PC-3 (cell line): Measurements from ENCODE around the gene USP34. TPM values are rescaled to one million over a fixed set of nuclear protein-coding genes. Genes with fewer than 3 reads are reported as not detected.
"Not testable (repeated sequence)": the region's sequence is repeated elsewhere in the genome, so short reads cannot be mapped to it uniquely, and the experiment has no call there.

Experiments used
- ATAC-seq: fragments of 200-7000 bp; cut with Tn5 transposase; 2 replicates; pipeline ENCODE4 v1.9.1; 2020; ENCODE audit warnings: mild to moderate bottlenecking, moderate library complexity
- BruUV-seq: library from RNA; stranded (reverse); fragments of 400-500 nt; replicated peaks from 2 replicates; lab custom pipeline; 2021; lab: Mats Ljungman, UMichigan
- CTCF ChIA-PET: fragments of 300-600 bp; sonication (Branson Sonifier 250); formaldehyde crosslinking; loops from one replicate; lab custom pipeline; 2022; ENCODE audit warnings: antibody characterized with exemption; lab: Charles Lee
- POLR2A ChIA-PET: fragments of 300-600 bp; sonication (Branson Sonifier 250); formaldehyde crosslinking; loops from one replicate; lab custom pipeline; 2022; ENCODE audit warnings: antibody characterized with exemption; ENCODE audit not compliant: unreplicated experiment; lab: Charles Lee
- DNase-seq: peaks from one replicate; pipeline ENCODE4 v3.0.0-alpha.2; 2015
- H2AFZ ChIP-seq: fragments of 300-600 bp; sonication (generic); 2 replicates; pipeline ENCODE4 v1.6.0; 2016; ENCODE audit warnings: antibody characterized with exemption, low read length
- H3F3A ChIP-seq: fragments of 300-600 bp; sonication (generic); one replicate; pipeline ENCODE4 v1.6.0; 2017; ENCODE audit warnings: antibody characterized with exemption, low read length, control low read depth, mild to moderate bottlenecking; ENCODE audit not compliant: unreplicated experiment
- H3K27ac ChIP-seq: fragments of 300-600 bp; sonication (generic); 2 replicates; pipeline ENCODE4 v1.5.1; 2016; ENCODE audit warnings: mild to moderate bottlenecking, low read length
- H3K27me3 ChIP-seq: fragments of 300-600 bp; sonication (generic); 2 replicates; pipeline ENCODE4 v1.6.1; 2016; ENCODE audit warnings: low read length, mixed read lengths
- H3K36me3 ChIP-seq: fragments of 300-600 bp; sonication (generic); 2 replicates; pipeline ENCODE4 v1.6.1; 2016; ENCODE audit warnings: low read depth, mixed run types, low read length, mixed read lengths
- H3K4me1 ChIP-seq: fragments of 300-600 bp; sonication (generic); 2 replicates; pipeline ENCODE4 v1.5.1; 2016; ENCODE audit warnings: low read length; ENCODE audit not compliant: insufficient read depth
- H3K4me2 ChIP-seq: fragments of 300-600 bp; sonication (generic); 2 replicates; pipeline ENCODE4 v1.6.0; 2016; ENCODE audit warnings: low read length
- H3K4me3 ChIP-seq: fragments of 300-600 bp; sonication (generic); 2 replicates; pipeline ENCODE4 v1.5.1; 2016; ENCODE audit warnings: mild to moderate bottlenecking, low read length, mixed read lengths
- H3K79me2 ChIP-seq: fragments of 300-600 bp; sonication (generic); 2 replicates; pipeline ENCODE4 v1.6.1; 2017; ENCODE audit warnings: low read length, mixed read lengths
- H3K9ac ChIP-seq: fragments of 300-600 bp; sonication (generic); 2 replicates; pipeline ENCODE4 v1.6.0; 2016; ENCODE audit warnings: mild to moderate bottlenecking, low read length
- H3K9me2 ChIP-seq: fragments of 300-600 bp; sonication (generic); replicated peaks from 2 replicates; pipeline ENCODE4 v1.6.1; 2016; ENCODE audit warnings: mixed run types, low read length, mixed read lengths
- H3K9me3 ChIP-seq: fragments of 300-600 bp; sonication (generic); 2 replicates; pipeline ENCODE4 v1.6.1; 2016; ENCODE audit warnings: low read length, mixed read lengths
- H4K20me1 ChIP-seq: fragments of 300-600 bp; sonication (generic); 2 replicates; pipeline ENCODE4 v1.6.1; 2016; ENCODE audit warnings: low read length, mixed read lengths
- EZH2 ChIP-seq: fragments of 300-600 bp; sonication (generic); IDR thresholded peaks from one replicate; pipeline ENCODE4 v1.6.1; 2017; ENCODE audit warnings: antibody characterized with exemption, mild to moderate bottlenecking, low read length; ENCODE audit not compliant: unreplicated experiment
- EZH2phosphoT487 ChIP-seq: fragments of 300-600 bp; sonication (generic); IDR thresholded peaks from 2 replicates; pipeline ENCODE4 v1.6.1; 2018; ENCODE audit warnings: mild to moderate bottlenecking, antibody characterized with exemption, low read length, borderline replicate concordance
- intact Hi-C: fragments of 100-400 bp; cut with micrococcal nuclease; formaldehyde crosslinking; loops from 2 replicates; pipeline ENCODE4 v1.9.0; 2023
- total RNA-seq: library from RNA; depleted of rRNA; stranded (reverse); fragments of >200 nt; gene quantifications from 2 replicates; pipeline ENCODE4 v1.2.3, GENCODE V29; 2014
- TF ChIP-seq, protein P1 (sequence below): fragments of 300-600 bp; sonication (generic); conservative IDR thresholded peaks from 2 replicates; pipeline ENCODE4 v1.5.1; 2017; ENCODE audit warnings: antibody characterized with exemption, low read depth, mild to moderate bottlenecking, low read length

Gene USP34
- total RNA-seq, 1 experiment from 2014 or later = 67.1 TPM

DNA sequence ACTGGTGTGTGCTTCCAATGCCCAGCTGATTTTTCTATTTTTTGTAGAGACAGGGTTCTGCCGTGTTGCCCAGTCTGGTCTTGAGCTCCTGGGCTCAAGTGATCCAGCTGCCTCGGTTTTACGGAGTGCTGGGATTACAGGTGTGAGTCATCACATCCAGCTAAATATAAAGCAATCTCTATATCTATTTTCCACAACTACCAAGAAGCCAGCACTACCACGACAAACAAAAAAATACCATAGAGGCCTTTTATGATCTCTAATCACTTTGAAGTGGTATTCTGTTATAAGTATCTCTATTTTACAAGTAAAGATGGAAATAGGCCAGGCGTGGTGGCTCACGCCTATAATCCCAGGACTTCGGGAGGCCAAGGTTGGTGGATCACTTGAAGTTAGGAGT lies 274.2 kb downstream of the USP34 start:
- H3K4me3 ChIP-seq = no peak overlapping the region
- no peak for TF ChIP-seq EZH2phosphoT487
- TF ChIP-seq EZH2 = no peak
- TF ChIP-seq, protein P1, sequence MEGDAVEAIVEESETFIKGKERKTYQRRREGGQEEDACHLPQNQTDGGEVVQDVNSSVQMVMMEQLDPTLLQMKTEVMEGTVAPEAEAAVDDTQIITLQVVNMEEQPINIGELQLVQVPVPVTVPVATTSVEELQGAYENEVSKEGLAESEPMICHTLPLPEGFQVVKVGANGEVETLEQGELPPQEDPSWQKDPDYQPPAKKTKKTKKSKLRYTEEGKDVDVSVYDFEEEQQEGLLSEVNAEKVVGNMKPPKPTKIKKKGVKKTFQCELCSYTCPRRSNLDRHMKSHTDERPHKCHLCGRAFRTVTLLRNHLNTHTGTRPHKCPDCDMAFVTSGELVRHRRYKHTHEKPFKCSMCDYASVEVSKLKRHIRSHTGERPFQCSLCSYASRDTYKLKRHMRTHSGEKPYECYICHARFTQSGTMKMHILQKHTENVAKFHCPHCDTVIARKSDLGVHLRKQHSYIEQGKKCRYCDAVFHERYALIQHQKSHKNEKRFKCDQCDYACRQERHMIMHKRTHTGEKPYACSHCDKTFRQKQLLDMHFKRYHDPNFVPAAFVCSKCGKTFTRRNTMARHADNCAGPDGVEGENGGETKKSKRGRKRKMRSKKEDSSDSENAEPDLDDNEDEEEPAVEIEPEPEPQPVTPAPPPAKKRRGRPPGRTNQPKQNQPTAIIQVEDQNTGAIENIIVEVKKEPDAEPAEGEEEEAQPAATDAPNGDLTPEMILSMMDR = no peak
- peaks cover 28% of the 10 kb centered on the region for H3K4me1 ChIP-seq
- ATAC-seq (peak; percentile 46), DNase-seq (peak; percentile 71)
- no peaks in the 10 kb centered on the region for H4K20me1 ChIP-seq
- CTCF ChIA-PET = interaction anchor here (0.7 kb wide), 1 partner anchor 61 kb away, joined by 5 read pairs; no protein-coding TSS in a partner anchor
- no peaks in the 10 kb centered on the region for H3K27me3 ChIP-seq
- no peaks in the 10 kb centered on the region for H3K9me2 ChIP-seq
- peaks cover 4% of the 10 kb centered on the region; the same call in 1 of the 2 replicates for H3K36me3 ChIP-seq
- no peaks in the 10 kb centered on the region for H3K79me2 ChIP-seq
- H3K4me2 ChIP-seq = no peak overlapping the region
- H3F3A ChIP-seq = no peaks in the 10 kb centered on the region
- no peak overlapping the region for H2AFZ ChIP-seq
- POLR2A ChIA-PET = interaction anchor here (0.7 kb wide), 1 partner anchor 1356 kb away, joined by 5 read pairs; no protein-coding TSS in a partner anchor
- no peaks in the 10 kb centered on the region for H3K9me3 ChIP-seq
- peak overlapping the region; percentile 50 for H3K27ac ChIP-seq
- intact Hi-C loops = no loop called here
- no peak overlapping the region for H3K9ac ChIP-seq
- BruUV-seq = no TSS peak

DNA sequence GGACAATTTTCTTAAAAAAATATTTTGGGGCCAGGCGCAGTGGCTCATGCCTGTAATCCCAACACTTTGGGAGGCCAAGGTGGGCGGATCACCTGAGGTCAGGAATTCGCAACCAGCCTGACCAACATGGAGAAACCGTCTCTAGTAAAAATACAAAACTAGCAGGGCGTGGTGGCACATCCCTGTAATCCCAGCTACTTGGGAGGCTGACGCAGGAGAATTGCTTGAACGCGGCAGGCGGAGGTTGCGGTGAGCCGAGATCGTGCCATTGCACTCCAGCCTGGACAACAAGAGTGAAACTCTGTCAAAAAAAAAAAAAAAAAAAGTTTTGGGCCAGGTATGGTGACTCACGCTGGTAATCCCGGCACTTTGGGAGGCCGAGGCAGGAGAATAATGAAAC lies 276.2 kb downstream of the USP34 start:
- BruUV-seq, H3F3A ChIP-seq, H3K79me2 ChIP-seq, H2AFZ ChIP-seq, DNase-seq, H4K20me1 ChIP-seq, H3K27me3 ChIP-seq, H3K9me3 ChIP-seq, CTCF ChIA-PET, intact Hi-C loops, ATAC-seq, H3K9me2 ChIP-seq, H3K4me3 ChIP-seq: not testable (repeated sequence)
- peak overlapping the region; percentile 48 for H3K4me2 ChIP-seq
- H3K4me1 ChIP-seq = peaks cover 28% of the 10 kb centered on the region
- H3K27ac ChIP-seq = peak overlapping the region; percentile 77
- POLR2A ChIA-PET = interaction anchor here (1.1 kb wide), 1 partner anchor 17 kb away, joined by 3 read pairs; no protein-coding TSS in a partner anchor
- peaks cover 15% of the 10 kb centered on the region; the same call in 1 of the 2 replicates for H3K36me3 ChIP-seq
- H3K9ac ChIP-seq = peak overlapping the region; percentile 8; the same call in 1 of the 2 replicates

GRCh38 chr2:61193670-61194561 lies 277.0 kb downstream of the USP34 start:
- intact Hi-C loops = no loop called here
- Histone ChIP-seq H3K9me2 (no peaks in the 10 kb centered on the region), H3K9me3 (no peaks in the 10 kb centered on the region), H3K4me3 (no peak overlapping the region), H3K4me1 (peaks cover 28% of the 10 kb centered on the region), H3K27me3 (no peaks in the 10 kb centered on the region), H3K9ac (peak overlapping the region; percentile 8; the same call in 1 of the 2 replicates), H4K20me1 (no peaks in the 10 kb centered on the region), H3K4me2 (peak overlapping the region; percentile 48), H3K27ac (peak overlapping the region; percentile 77), H3K79me2 (no peaks in the 10 kb centered on the region), H2AFZ (no peak overlapping the region), H3K36me3 (peaks cover 18% of the 10 kb centered on the region; the same call in 1 of the 2 replicates), H3F3A (no peaks in the 10 kb centered on the region)
- ChIA-PET POLR2A (interaction anchor here (1.1 kb wide), 1 partner anchor 16 kb away, joined by 3 read pairs; no protein-coding TSS in a partner anchor), CTCF (no interaction called here)
- TF ChIP-seq EZH2phosphoT487 = no peak
- TF ChIP-seq, protein P1 = no peak
- TF ChIP-seq EZH2 = no peak
- DNase-seq (peak; percentile 92), ATAC-seq (peak; percentile 81)
- no TSS peak for BruUV-seq
